ENCODE measurements around the gene CDH23. TPM values are rescaled to one million over a fixed set of nuclear protein-coding genes. Genes with fewer than 3 reads are reported as not detected.

The CDH23 gene
- total RNA-seq, 2 donors from 2014 or later, result 3.9 to 74.8 TPM

- Histone ChIP-seq H3K27me3 (replicated peaks; ENCODE audit: insufficient read depth) (no peaks in the 10 kb centered on the region), H3K4me3 (no peak overlapping the region), H3K4me1 (replicated peaks) (peaks cover 8% of the 10 kb centered on the region), H3K36me3 (no peaks in the 10 kb centered on the region), H3K27ac (peak overlapping the region in 1 of 2 donors; percentile 67), H3K9me3 (no peaks in the 10 kb centered on the region)
- no peak for DNase-seq (ENCODE audit: low spot score)
- WGBS, result 75% methylated on average over 2 of the region's 2 CpGs
- intact Hi-C loops (cut with DNase I), result no loop called here
- TF ChIP-seq POLR2A (IDR thresholded peaks at IDR 0.05) (no peak), POLR2AphosphoS5 (IDR thresholded peaks at IDR 0.05) (no peak), CTCF (IDR thresholded peaks at IDR 0.05) (no peak)
Observed at GRCh38 chr10:71504168-71504567, 107.4 kb downstream of the CDH23 start.

- Histone ChIP-seq H3K4me1 (replicated peaks) (peaks cover 8% of the 10 kb centered on the region), H3K9me3 (no peaks in the 10 kb centered on the region), H3K4me3 (no peak overlapping the region), H3K27ac (peak overlapping the region in 1 of 2 donors; percentile 67), H3K36me3 (no peaks in the 10 kb centered on the region), H3K27me3 (replicated peaks; ENCODE audit: insufficient read depth) (no peaks in the 10 kb centered on the region)
- intact Hi-C loops (cut with DNase I), result no loop called here
- DNase-seq (ENCODE audit: low spot score), result peak; percentile 46
- TF ChIP-seq CTCF (IDR thresholded peaks at IDR 0.05), result peak in 1 of 4 experiments; percentile 17
- TF ChIP-seq POLR2A (IDR thresholded peaks at IDR 0.05), result no peak
- TF ChIP-seq POLR2AphosphoS5 (IDR thresholded peaks at IDR 0.05), result peak; percentile 39
- 35% methylated on average over 5 of the region's 5 CpGs for WGBS
Observed at GRCh38 chr10:71504570-71504969, 107.8 kb downstream of the CDH23 start.

DNA sequence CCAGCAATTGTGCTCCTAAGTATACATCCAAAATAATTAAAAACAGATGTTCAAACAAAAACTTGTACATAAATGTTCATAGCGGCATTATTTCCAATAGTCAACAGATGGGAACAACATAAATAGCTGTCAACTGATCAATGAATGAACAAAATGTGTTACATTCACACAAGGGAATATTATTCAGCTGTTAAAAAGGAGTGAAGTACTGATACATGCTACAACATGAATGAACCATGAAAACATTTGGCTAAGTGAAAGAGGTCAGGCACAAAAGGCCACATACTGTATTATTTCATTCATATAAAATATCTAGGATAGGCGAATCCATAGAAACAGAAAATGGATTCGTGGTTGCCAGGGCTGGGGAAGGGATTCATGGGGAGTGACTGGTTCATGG, 109.1 kb downstream of the CDH23 start:
- H3K4me1 ChIP-seq (replicated peaks), result peaks cover 8% of the 10 kb centered on the region
- DNase-seq (ENCODE audit: low spot score), result no peak
- TF ChIP-seq POLR2A (IDR thresholded peaks at IDR 0.05) (no peak), POLR2AphosphoS5 (IDR thresholded peaks at IDR 0.05) (no peak), CTCF (IDR thresholded peaks at IDR 0.05) (no peak)
- H3K4me3 ChIP-seq, result no peak overlapping the region
- 86% methylated on average over 3 of the region's 3 CpGs for WGBS
- no peaks in the 10 kb centered on the region for H3K9me3 ChIP-seq
- intact Hi-C loops (cut with DNase I), result no loop called here
- H3K27me3 ChIP-seq (replicated peaks; ENCODE audit: insufficient read depth), result no peaks in the 10 kb centered on the region
- peak overlapping the region in 1 of 2 donors; percentile 67 for H3K27ac ChIP-seq
- no peaks in the 10 kb centered on the region for H3K36me3 ChIP-seq

DNA sequence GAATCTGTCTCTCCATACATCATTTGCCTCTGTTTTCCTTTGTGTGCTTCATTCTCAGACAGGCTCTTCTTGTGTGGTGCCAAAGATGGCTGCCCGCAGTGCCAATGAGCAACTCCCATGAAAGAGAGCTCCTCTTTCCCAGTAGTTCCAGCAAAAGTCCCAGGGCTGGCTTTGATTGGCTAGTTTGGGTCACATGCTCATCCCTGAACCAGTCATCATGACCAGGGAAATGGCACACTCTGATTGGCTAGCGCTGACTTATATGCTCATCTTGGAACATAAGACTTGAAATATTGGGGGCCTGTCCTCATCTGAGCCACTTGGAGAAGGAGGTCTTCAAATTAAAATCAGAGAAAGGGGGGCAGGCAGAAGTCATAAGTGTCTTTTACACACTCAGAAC, 112.7 kb downstream of the CDH23 start:
- Histone ChIP-seq H3K27me3 (replicated peaks; ENCODE audit: insufficient read depth) (no peaks in the 10 kb centered on the region), H3K27ac (no peak overlapping the region), H3K36me3 (no peaks in the 10 kb centered on the region), H3K9me3 (no peaks in the 10 kb centered on the region), H3K4me3 (no peak overlapping the region), H3K4me1 (replicated peaks) (peaks cover 26% of the 10 kb centered on the region)
- intact Hi-C loops (cut with DNase I), result no loop called here
- whole genome bisulfite sequencing, result 66% methylated on average over 2 of the region's 2 CpGs
- DNase-seq (ENCODE audit: low spot score), result no peak
- TF ChIP-seq POLR2AphosphoS5 (IDR thresholded peaks at IDR 0.05) (no peak), POLR2A (IDR thresholded peaks at IDR 0.05) (no peak), CTCF (IDR thresholded peaks at IDR 0.05) (no peak)

DNA sequence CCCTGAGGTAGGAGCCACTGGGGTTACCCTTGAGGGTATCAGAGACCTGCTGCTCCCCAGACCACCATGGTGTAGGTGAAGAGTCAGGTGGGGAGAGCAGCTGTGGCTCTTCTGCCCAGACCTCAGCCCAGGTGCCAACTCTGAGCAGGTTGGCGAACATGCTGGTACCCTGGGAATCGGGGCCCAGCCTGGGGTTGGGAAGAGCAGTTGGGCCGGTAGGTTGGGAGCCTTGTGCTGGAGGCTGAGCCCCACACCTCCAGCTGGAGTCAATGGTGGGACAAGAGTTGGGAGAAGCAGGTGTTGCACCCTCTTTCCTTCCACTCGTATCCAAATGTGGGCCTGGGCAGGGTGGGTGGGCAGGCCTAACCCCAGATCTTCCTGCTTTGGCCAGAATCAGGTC, 114.5 kb downstream of the CDH23 start:
- Histone ChIP-seq H3K36me3 (no peaks in the 10 kb centered on the region), H3K9me3 (no peaks in the 10 kb centered on the region), H3K4me1 (replicated peaks) (peaks cover 21% of the 10 kb centered on the region), H3K27me3 (replicated peaks; ENCODE audit: insufficient read depth) (no peaks in the 10 kb centered on the region), H3K27ac (no peak overlapping the region), H3K4me3 (no peak overlapping the region)
- DNase-seq (ENCODE audit: low spot score), result no peak
- TF ChIP-seq CTCF (IDR thresholded peaks at IDR 0.05) (no peak), POLR2A (IDR thresholded peaks at IDR 0.05) (no peak), POLR2AphosphoS5 (IDR thresholded peaks at IDR 0.05) (no peak)
- WGBS, result 97% methylated on average over 4 of the region's 4 CpGs
- intact Hi-C loops (cut with DNase I), result no loop called here
